Brain microvascular endothelial cell (primary cell): Measurements from ENCODE around the gene NDUFB7.

Source experiments
- DNase-seq: peaks from one replicate; pipeline ENCODE4 v3.0.0-alpha.2; 2020
- H3K27ac ChIP-seq: fragments of 250-450 bp; sonication (Bioruptor Pico); 2 replicates; pipeline ENCODE4 v1.5.1; 2020; ENCODE audit warnings: mild to moderate bottlenecking, moderate library complexity
- H3K27me3 ChIP-seq: fragments of 250-450 bp; sonication (Bioruptor Pico); replicated peaks from 2 replicates; pipeline ENCODE4 v1.5.1; 2020; ENCODE audit warnings: mild to moderate bottlenecking
- H3K36me3 ChIP-seq: fragments of 250-450 bp; sonication (Bioruptor Pico); replicated peaks from 2 replicates; pipeline ENCODE4 v1.5.1; 2020; ENCODE audit warnings: mild to moderate bottlenecking
- H3K4me3 ChIP-seq: 2 replicates; pipeline ENCODE4 v1.5.1; 2011; ENCODE audit warnings: low read depth, mild to moderate bottlenecking, control low read depth, low read length, moderate library complexity
- CTCF ChIP-seq: IDR thresholded peaks from 2 replicates; pipeline ENCODE4 v1.5.1; 2011; ENCODE audit warnings: low read depth, mild to moderate bottlenecking, moderate library complexity, low read length, control low read depth, inconsistent platforms; ENCODE audit errors: missing control alignments
- in situ Hi-C: cut with HindIII; loops from 2 replicates; pipeline ENCODE4 v1.10.0; 2017; ENCODE audit warnings: low sequenced_read_pairs, low pct_ligation_motif_present

NDUFB7 gene

GRCh38 chr19:14558370-14559066, 13.3 kb downstream of the NDUFB7 start:
- in situ Hi-C loops, result no loop called here
- DNase-seq, result no peak
- Histone ChIP-seq H3K27me3 (no peaks in the 10 kb centered on the region), H3K36me3 (no peaks in the 10 kb centered on the region), H3K27ac (no peak overlapping the region), H3K4me3 (no peak overlapping the region)
- TF ChIP-seq CTCF, result no peak

- no peaks in the 10 kb centered on the region for H3K27me3 ChIP-seq
- in situ Hi-C loops, result no loop called here
- no peaks in the 10 kb centered on the region for H3K36me3 ChIP-seq
- peak overlapping the region; percentile 24 for H3K4me3 ChIP-seq
- TF ChIP-seq CTCF, result peak; percentile 99
- DNase-seq, result peak; percentile 70
- peak overlapping the region; percentile 35 for H3K27ac ChIP-seq
These were observed 15.1 kb downstream of the NDUFB7 start for GRCh38 chr19:14556662-14557188.

- Histone ChIP-seq H3K27ac (peak overlapping the region; percentile 35), H3K27me3 (no peaks in the 10 kb centered on the region), H3K36me3 (no peaks in the 10 kb centered on the region), H3K4me3 (peak overlapping the region; percentile 17)
- no peak for TF ChIP-seq CTCF
- in situ Hi-C loops, result no loop called here
- DNase-seq, result peak; percentile 65
These were observed 15.8 kb downstream of the NDUFB7 start for GRCh38 chr19:14555918-14556661.

- Histone ChIP-seq H3K27ac (no peak overlapping the region), H3K36me3 (no peaks in the 10 kb centered on the region), H3K4me3 (no peak overlapping the region), H3K27me3 (no peaks in the 10 kb centered on the region)
- no peak for DNase-seq
- in situ Hi-C loops, result no loop called here
- no peak for TF ChIP-seq CTCF
These were observed 17.5 kb downstream of the NDUFB7 start for GRCh38 chr19:14554382-14554812.

GRCh38 chr19:14553939-14554243, 18.0 kb downstream of the NDUFB7 start:
- Histone ChIP-seq H3K4me3 (no peak overlapping the region), H3K27ac (no peak overlapping the region), H3K27me3 (no peaks in the 10 kb centered on the region), H3K36me3 (no peaks in the 10 kb centered on the region)
- DNase-seq, result no peak
- TF ChIP-seq CTCF, result no peak
- in situ Hi-C loops, result no loop called here
